Uterus (tissue), 2 donors: ENCODE results near the gene EPHB3.

Experiments used
- POLR2A ChIP-seq, 2 donors: fragments of 450-650 bp; IDR thresholded peaks; one replicate each; pipeline ENCODE4 v1.6.1; 2016; ENCODE audit warnings: antibody characterized with exemption in 2 of 2, mild to moderate bottlenecking in 1 of 2, moderate library complexity in 1 of 2
- TF ChIP-seq, protein P1 (sequence below), 4 experiments: fragments of 200-600 bp in 2 of 4; fragments of 450-650 bp in 2 of 4; sonication (generic) in 2 of 4; IDR thresholded peaks; one replicate each; pipeline ENCODE4 v1.5.1; 2016 to 2019; ENCODE audit warnings: antibody characterized with exemption in 4 of 4, mild to moderate bottlenecking in 2 of 4, moderate library complexity in 1 of 4

DNA sequence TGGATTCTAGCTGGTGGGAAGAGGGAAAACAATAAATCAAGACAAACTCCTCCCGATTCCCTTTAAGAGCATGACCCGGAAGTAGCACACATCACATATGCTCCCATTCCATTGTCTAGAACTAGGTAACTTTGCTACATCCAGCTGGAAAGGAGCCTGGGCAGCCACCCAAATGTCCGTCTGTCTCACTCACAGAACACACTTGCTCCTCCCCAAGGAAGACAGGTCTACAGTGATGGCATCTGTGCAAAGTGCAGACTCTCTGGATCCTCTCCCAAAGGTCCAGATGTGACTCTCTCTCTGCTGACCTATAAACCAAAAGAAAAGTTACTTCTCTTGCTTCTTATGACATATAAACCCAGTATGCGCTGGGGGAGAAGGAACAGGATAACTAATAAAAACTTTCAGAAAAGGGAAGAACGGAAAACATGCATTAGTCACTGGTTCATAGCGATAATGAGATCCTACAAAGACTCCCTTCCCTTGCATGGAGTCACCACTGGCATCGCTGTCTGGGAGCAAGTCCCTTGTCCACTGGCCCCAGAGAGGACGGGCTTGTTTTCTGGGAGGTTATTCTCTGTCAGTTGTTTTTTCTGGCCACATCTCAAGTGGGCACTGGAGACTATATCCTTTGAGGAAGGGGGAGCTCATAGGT is 29.8 kb upstream of the EPHB3 start:
- TF ChIP-seq POLR2A (IDR thresholded peaks at IDR 0.05): no peak
- TF ChIP-seq, protein P1, sequence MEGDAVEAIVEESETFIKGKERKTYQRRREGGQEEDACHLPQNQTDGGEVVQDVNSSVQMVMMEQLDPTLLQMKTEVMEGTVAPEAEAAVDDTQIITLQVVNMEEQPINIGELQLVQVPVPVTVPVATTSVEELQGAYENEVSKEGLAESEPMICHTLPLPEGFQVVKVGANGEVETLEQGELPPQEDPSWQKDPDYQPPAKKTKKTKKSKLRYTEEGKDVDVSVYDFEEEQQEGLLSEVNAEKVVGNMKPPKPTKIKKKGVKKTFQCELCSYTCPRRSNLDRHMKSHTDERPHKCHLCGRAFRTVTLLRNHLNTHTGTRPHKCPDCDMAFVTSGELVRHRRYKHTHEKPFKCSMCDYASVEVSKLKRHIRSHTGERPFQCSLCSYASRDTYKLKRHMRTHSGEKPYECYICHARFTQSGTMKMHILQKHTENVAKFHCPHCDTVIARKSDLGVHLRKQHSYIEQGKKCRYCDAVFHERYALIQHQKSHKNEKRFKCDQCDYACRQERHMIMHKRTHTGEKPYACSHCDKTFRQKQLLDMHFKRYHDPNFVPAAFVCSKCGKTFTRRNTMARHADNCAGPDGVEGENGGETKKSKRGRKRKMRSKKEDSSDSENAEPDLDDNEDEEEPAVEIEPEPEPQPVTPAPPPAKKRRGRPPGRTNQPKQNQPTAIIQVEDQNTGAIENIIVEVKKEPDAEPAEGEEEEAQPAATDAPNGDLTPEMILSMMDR (IDR thresholded peaks at IDR 0.05): no peak
